Activated CD4-positive, alpha-beta T cell treated with anti-CD3 and anti-CD28 coated beads, Interleukin-2, amount 50 U/mL, for 4 hours (primary cell): ENCODE measurements around the gene PXMP2.

ENCODE experiments used
- DNase-seq, 2 experiments: peaks; one replicate each; pipeline ENCODE4 v3.0.0-alpha.2; 2020

The PXMP2 gene

GRCh38 chr12:132687211-132688164 is at the start of gene PXMP2, which contains the start of gene POLE:
TSS of gene PXMP2 (plus strand) at chr12:132687587. CDS start at chr12:132687671, 84 bp downstream.
TSS of gene POLE (minus strand) at chr12:132687342. CDS start at chr12:132687315, 27 bp downstream.
- peak; percentile 91 to 94 for DNase-seq

GRCh38 chr12:132637811-132638210 is 49.6 kb upstream of the PXMP2 start:
- DNase-seq: no peak

- no peak for DNase-seq
Observed at GRCh38 chr12:132638541-132639408, 48.6 kb upstream of the PXMP2 start.

GRCh38 chr12:132639956-132640520 is 47.3 kb upstream of the PXMP2 start:
- DNase-seq: no peak

- no peak for DNase-seq
Observed at GRCh38 chr12:132640936-132641335, 46.5 kb upstream of the PXMP2 start.

GRCh38 chr12:132641811-132642650 is 45.4 kb upstream of the PXMP2 start:
- DNase-seq: no peak

GRCh38 chr12:132642846-132643835 is 44.2 kb upstream of the PXMP2 start:
- DNase-seq: no peak

- no peak for DNase-seq
Observed at GRCh38 chr12:132646850-132647249, 40.5 kb upstream of the PXMP2 start.

GRCh38 chr12:132647858-132648257 is 39.5 kb upstream of the PXMP2 start:
- DNase-seq: no peak

GRCh38 chr12:132648616-132649225 is 38.7 kb upstream of the PXMP2 start:
- DNase-seq: no peak

- no peak for DNase-seq
Observed at GRCh38 chr12:132649226-132649945, 38.0 kb upstream of the PXMP2 start.

GRCh38 chr12:132651444-132652100 is 35.8 kb upstream of the PXMP2 start:
- no peak for DNase-seq

- DNase-seq: no peak
Observed at GRCh38 chr12:132653567-132654290, 33.7 kb upstream of the PXMP2 start.

GRCh38 chr12:132657004-132657727 is 30.2 kb upstream of the PXMP2 start:
- DNase-seq: no peak

- no peak for DNase-seq
Observed at GRCh38 chr12:132658149-132658894, 29.1 kb upstream of the PXMP2 start.

- DNase-seq: no peak
Observed at GRCh38 chr12:132659146-132659545, 28.2 kb upstream of the PXMP2 start.

GRCh38 chr12:132660052-132660451 is 27.3 kb upstream of the PXMP2 start:
- DNase-seq: no peak
